Activated T-cell treated with anti-CD3 and anti-CD28 coated beads, Interleukin-2, amount 50 U/mL, for 4 hours (primary cell): Measurements from ENCODE around the gene SF3A2. TPM values are rescaled to one million over a fixed set of nuclear protein-coding genes. Genes with fewer than 3 reads are reported as not detected.

ENCODE experiments used
- ATAC-seq, 2 donors: fragments of 200-7000 bp; cut with Tn5 transposase; one replicate each; pipeline ENCODE4 v1.10.0; 2021
- DNase-seq: peaks from one replicate; pipeline ENCODE4 v3.0.0-alpha.2; 2020
- H3K27me3 Mint-ChIP-seq: one replicate; pipeline ENCODE4 v1.8.0; 2021; ENCODE audit warnings: low read depth, mixed read lengths
- H3K36me3 Mint-ChIP-seq: one replicate; pipeline ENCODE4 v1.8.0; 2022; ENCODE audit warnings: mixed read lengths; ENCODE audit not compliant: insufficient read depth
- H3K4me1 Mint-ChIP-seq: one replicate; pipeline ENCODE4 v1.8.0; 2021; ENCODE audit warnings: low read depth, mixed read lengths
- H3K4me3 Mint-ChIP-seq: one replicate; pipeline ENCODE4 v1.8.0; 2021; ENCODE audit warnings: mild to moderate bottlenecking, moderate library complexity, mixed read lengths
- H3K9me3 Mint-ChIP-seq: one replicate; pipeline ENCODE4 v1.8.0; 2021; ENCODE audit warnings: mixed read lengths
- total RNA-seq, 3 donors: library from RNA; stranded (reverse); gene quantifications; one replicate each; pipeline ENCODE4 v1.2.1, GENCODE V29; 2021

Gene SF3A2
- total RNA-seq, 3 donors from 2014 or later, result 174 to 195 (median 179) TPM

- Mint-ChIP-seq H3K4me3 (no peak overlapping the region), H3K36me3 (peaks cover 21% of the 10 kb centered on the region), H3K4me1 (peaks cover 3% of the 10 kb centered on the region), H3K27me3 (no peaks in the 10 kb centered on the region), H3K9me3 (no peaks in the 10 kb centered on the region)
- DNase-seq (no peak), ATAC-seq (no peak)
Observed at GRCh38 chr19:2228157-2229030, 8.2 kb upstream of the SF3A2 start.

- no peaks in the 10 kb centered on the region for H3K9me3 Mint-ChIP-seq
- H3K27me3 Mint-ChIP-seq, result no peaks in the 10 kb centered on the region
- peaks cover 18% of the 10 kb centered on the region for H3K36me3 Mint-ChIP-seq
- ATAC-seq, result no peak
- H3K4me1 Mint-ChIP-seq, result peaks cover 6% of the 10 kb centered on the region
- no peak for DNase-seq
- H3K4me3 Mint-ChIP-seq, result no peak overlapping the region
Observed at GRCh38 chr19:2229103-2230032, 7.3 kb upstream of the SF3A2 start.

GRCh38 chr19:2230033-2230531, 6.5 kb upstream of the SF3A2 start:
- peaks cover 9% of the 10 kb centered on the region for H3K4me1 Mint-ChIP-seq
- H3K4me3 Mint-ChIP-seq, result no peak overlapping the region
- no peaks in the 10 kb centered on the region for H3K27me3 Mint-ChIP-seq
- no peak for DNase-seq
- peaks cover 18% of the 10 kb centered on the region for H3K36me3 Mint-ChIP-seq
- ATAC-seq, result no peak
- no peaks in the 10 kb centered on the region for H3K9me3 Mint-ChIP-seq

- Mint-ChIP-seq H3K36me3 (peaks cover 16% of the 10 kb centered on the region), H3K4me1 (peaks cover 11% of the 10 kb centered on the region), H3K9me3 (no peaks in the 10 kb centered on the region), H3K4me3 (no peak overlapping the region), H3K27me3 (no peaks in the 10 kb centered on the region)
- DNase-seq, result no peak
- ATAC-seq, result no peak
Observed at GRCh38 chr19:2230807-2231533, 5.7 kb upstream of the SF3A2 start.

- Mint-ChIP-seq H3K4me1 (peaks cover 14% of the 10 kb centered on the region), H3K27me3 (no peaks in the 10 kb centered on the region), H3K4me3 (no peak overlapping the region), H3K9me3 (no peaks in the 10 kb centered on the region), H3K36me3 (peaks cover 18% of the 10 kb centered on the region)
- DNase-seq, result no peak
- ATAC-seq, result no peak
Observed at GRCh38 chr19:2231621-2232221, 4.9 kb upstream of the SF3A2 start.

GRCh38 chr19:2232286-2233151, 4.1 kb upstream of the SF3A2 start:
- peaks cover 21% of the 10 kb centered on the region for H3K36me3 Mint-ChIP-seq

GRCh38 chr19:2233601-2234280, 2.9 kb upstream of the SF3A2 start:
- H3K27me3 Mint-ChIP-seq, result no peaks in the 10 kb centered on the region
- peaks cover 27% of the 10 kb centered on the region for H3K36me3 Mint-ChIP-seq
- ATAC-seq, result no peak
- H3K4me3 Mint-ChIP-seq, result peak overlapping the region; percentile 97
- no peak for DNase-seq
- H3K4me1 Mint-ChIP-seq, result peaks cover 27% of the 10 kb centered on the region
- H3K9me3 Mint-ChIP-seq, result no peaks in the 10 kb centered on the region

More at GRCh38 chr19:2232286-2233151, 4.1 kb upstream of the SF3A2 start:
- peaks cover 14% of the 10 kb centered on the region for H3K4me1 Mint-ChIP-seq
- H3K9me3 Mint-ChIP-seq, result no peaks in the 10 kb centered on the region
- DNase-seq (no peak), ATAC-seq (no peak)
- H3K4me3 Mint-ChIP-seq, result peak overlapping the region; percentile 11
- no peaks in the 10 kb centered on the region for H3K27me3 Mint-ChIP-seq

- no peaks in the 10 kb centered on the region for H3K27me3 Mint-ChIP-seq
- no peaks in the 10 kb centered on the region for H3K9me3 Mint-ChIP-seq
- peak overlapping the region; percentile 97 for H3K4me3 Mint-ChIP-seq
- DNase-seq, result no peak
- no peak for ATAC-seq
- H3K36me3 Mint-ChIP-seq, result peaks cover 25% of the 10 kb centered on the region
- peaks cover 38% of the 10 kb centered on the region for H3K4me1 Mint-ChIP-seq
Observed at GRCh38 chr19:2234996-2235380, 1.6 kb upstream of the SF3A2 start.

GRCh38 chr19:2235381-2236063, 1.1 kb upstream of the SF3A2 start:
- peak; percentile 7 to 12 for ATAC-seq
- peaks cover 42% of the 10 kb centered on the region for H3K4me1 Mint-ChIP-seq
- H3K36me3 Mint-ChIP-seq, result peaks cover 21% of the 10 kb centered on the region
- H3K4me3 Mint-ChIP-seq, result peak overlapping the region; percentile 97
- no peaks in the 10 kb centered on the region for H3K9me3 Mint-ChIP-seq
- no peaks in the 10 kb centered on the region for H3K27me3 Mint-ChIP-seq
- DNase-seq, result no peak

GRCh38 chr19:2236064-2236313, 635 bp upstream of the SF3A2 start:
- peak overlapping the region; percentile 97 for H3K4me3 Mint-ChIP-seq

GRCh38 chr19:2237051-2237868, 636 bp downstream of the SF3A2 start:
- Mint-ChIP-seq H3K9me3 (no peaks in the 10 kb centered on the region), H3K36me3 (peaks cover 24% of the 10 kb centered on the region), H3K27me3 (no peaks in the 10 kb centered on the region), H3K4me3 (peak overlapping the region; percentile 97), H3K4me1 (peaks cover 60% of the 10 kb centered on the region)
- no peak for ATAC-seq
- DNase-seq, result no peak

More at GRCh38 chr19:2236064-2236313, 635 bp upstream of the SF3A2 start:
- DNase-seq (no peak), ATAC-seq (no peak)
- no peaks in the 10 kb centered on the region for H3K27me3 Mint-ChIP-seq
- peaks cover 47% of the 10 kb centered on the region for H3K4me1 Mint-ChIP-seq
- peaks cover 25% of the 10 kb centered on the region for H3K36me3 Mint-ChIP-seq
- H3K9me3 Mint-ChIP-seq, result no peaks in the 10 kb centered on the region

- DNase-seq (no peak), ATAC-seq (no peak)
- H3K36me3 Mint-ChIP-seq, result peaks cover 27% of the 10 kb centered on the region
- no peaks in the 10 kb centered on the region for H3K9me3 Mint-ChIP-seq
- H3K4me3 Mint-ChIP-seq, result peak overlapping the region; percentile 97
- H3K27me3 Mint-ChIP-seq, result no peaks in the 10 kb centered on the region
- H3K4me1 Mint-ChIP-seq, result peaks cover 65% of the 10 kb centered on the region
Observed at GRCh38 chr19:2237869-2238153, 1.2 kb downstream of the SF3A2 start.
